A673 (cell line): ENCODE data around the gene PUS3. TPM values are rescaled to one million over a fixed set of nuclear protein-coding genes. Genes with fewer than 3 reads are reported as not detected.

Experiments
- BruUV-seq: library from RNA; stranded (reverse); fragments of 400-500 nt; replicated peaks from 2 replicates; lab custom pipeline; 2021; lab: Mats Ljungman, UMichigan
- CTCF ChIA-PET: fragments of 300-600 bp; sonication (Branson Sonifier 250); formaldehyde crosslinking; loops from one replicate; lab custom pipeline; 2022; ENCODE audit warnings: antibody characterized with exemption; lab: Charles Lee
- POLR2A ChIA-PET: fragments of 300-600 bp; sonication (Branson Sonifier 250); formaldehyde crosslinking; loops from one replicate; lab custom pipeline; 2022; ENCODE audit warnings: antibody characterized with exemption; ENCODE audit not compliant: low non-redundant PET; lab: Charles Lee
- DNase-seq: peaks from one replicate; pipeline ENCODE4 v3.0.0-alpha.2; 2015; ENCODE audit warnings: low spot score
- H3K27ac ChIP-seq: fragments of 200-600 bp; sonication (generic); 2 replicates; pipeline ENCODE4 v1.5.1; 2016; ENCODE audit warnings: mixed run types, low read depth, mild to moderate bottlenecking, mixed read lengths, antibody characterized with exemption, low read length; ENCODE audit not compliant: poor library complexity, severe bottlenecking
- H3K27me3 ChIP-seq: fragments of 200-600 bp; sonication (generic); replicated peaks from 2 replicates; pipeline ENCODE4 v1.6.1; 2017; ENCODE audit warnings: mixed run types, low read depth, mild to moderate bottlenecking, mixed read lengths, antibody characterized with exemption, low read length; ENCODE audit not compliant: insufficient read depth, poor library complexity
- H3K36me3 ChIP-seq: fragments of 200-600 bp; sonication (generic); 2 replicates; pipeline ENCODE4 v1.6.1; 2016; ENCODE audit warnings: mixed run types, mild to moderate bottlenecking, mixed read lengths, antibody characterized with exemption, low read length; ENCODE audit not compliant: insufficient read depth, poor library complexity, severe bottlenecking
- H3K4me1 ChIP-seq: fragments of 200-600 bp; sonication (generic); 2 replicates; pipeline ENCODE4 v1.6.1; 2017; ENCODE audit warnings: mixed run types, mild to moderate bottlenecking, mixed read lengths, antibody characterized with exemption, low read length; ENCODE audit not compliant: insufficient read depth, poor library complexity, severe bottlenecking
- H3K4me3 ChIP-seq: fragments of 200-600 bp; sonication (generic); 2 replicates; pipeline ENCODE4 v1.5.1; 2016; ENCODE audit warnings: low read depth, mixed run types, mild to moderate bottlenecking, mixed read lengths, low read length; ENCODE audit not compliant: poor library complexity, severe bottlenecking
- H3K9me3 ChIP-seq: fragments of 200-600 bp; sonication (generic); 2 replicates; pipeline ENCODE4 v1.6.1; 2016; ENCODE audit warnings: mixed run types, low read depth, mild to moderate bottlenecking, mixed read lengths, antibody characterized with exemption, low read length; ENCODE audit not compliant: poor library complexity, severe bottlenecking
- EZH2 ChIP-seq: fragments of 200-600 bp; sonication (generic); IDR thresholded peaks from 2 replicates; pipeline ENCODE4 v1.6.1; 2017; ENCODE audit warnings: borderline replicate concordance, low read depth, mild to moderate bottlenecking, mixed read lengths, antibody characterized with exemption, low read length; ENCODE audit not compliant: poor library complexity, severe bottlenecking
- intact Hi-C: fragments of 100-400 bp; cut with micrococcal nuclease; formaldehyde crosslinking; loops from one replicate; pipeline ENCODE4 v1.10.0; 2022; ENCODE audit not compliant: unreplicated experiment
- total RNA-seq: library from RNA; stranded (reverse); gene quantifications from 2 replicates; pipeline ENCODE4 v1.2.3, GENCODE V29; 2021
- TF ChIP-seq, protein P1 (sequence below): fragments of 300-800, 200-600 bp; sonication (generic); conservative IDR thresholded peaks from 2 replicates; pipeline ENCODE4 v1.5.1; 2017; ENCODE audit warnings: low read depth, mild to moderate bottlenecking, antibody characterized with exemption, low read length, moderate library complexity, mixed read lengths

The PUS3 gene
- total RNA-seq, 1 experiment from 2014 or later, result 18.7 TPM

DNA sequence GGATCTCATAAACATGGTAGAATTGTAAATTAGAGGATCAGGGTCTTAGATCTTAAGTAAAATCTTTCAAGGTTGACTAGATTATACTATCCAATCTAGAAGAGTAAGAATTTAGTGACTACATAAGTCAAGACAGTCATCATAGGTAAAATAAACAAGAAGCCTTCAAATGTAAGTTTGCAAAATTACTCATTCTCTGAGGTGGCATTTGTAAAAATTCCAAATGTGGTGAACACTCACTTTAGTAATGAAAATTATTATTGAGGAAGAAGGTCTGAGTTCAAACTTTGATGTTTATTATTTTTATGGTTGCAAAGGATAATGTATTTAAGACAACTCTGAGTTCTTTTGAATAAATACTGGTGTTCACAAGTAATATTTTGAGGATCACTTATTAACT lies 10.9 kb downstream of the PUS3 start:
- peaks cover 38% of the 10 kb centered on the region for H3K36me3 ChIP-seq
- CTCF ChIA-PET, result no interaction called here
- H3K9me3 ChIP-seq, result no peaks in the 10 kb centered on the region
- DNase-seq, result no peak
- H3K27ac ChIP-seq, result no peak overlapping the region
- H3K27me3 ChIP-seq, result no peaks in the 10 kb centered on the region
- intact Hi-C loops, result no loop called here
- POLR2A ChIA-PET, result no interaction called here
- H3K4me1 ChIP-seq, result peaks cover 12% of the 10 kb centered on the region
- H3K4me3 ChIP-seq, result no peak overlapping the region
- TF ChIP-seq, protein P1, sequence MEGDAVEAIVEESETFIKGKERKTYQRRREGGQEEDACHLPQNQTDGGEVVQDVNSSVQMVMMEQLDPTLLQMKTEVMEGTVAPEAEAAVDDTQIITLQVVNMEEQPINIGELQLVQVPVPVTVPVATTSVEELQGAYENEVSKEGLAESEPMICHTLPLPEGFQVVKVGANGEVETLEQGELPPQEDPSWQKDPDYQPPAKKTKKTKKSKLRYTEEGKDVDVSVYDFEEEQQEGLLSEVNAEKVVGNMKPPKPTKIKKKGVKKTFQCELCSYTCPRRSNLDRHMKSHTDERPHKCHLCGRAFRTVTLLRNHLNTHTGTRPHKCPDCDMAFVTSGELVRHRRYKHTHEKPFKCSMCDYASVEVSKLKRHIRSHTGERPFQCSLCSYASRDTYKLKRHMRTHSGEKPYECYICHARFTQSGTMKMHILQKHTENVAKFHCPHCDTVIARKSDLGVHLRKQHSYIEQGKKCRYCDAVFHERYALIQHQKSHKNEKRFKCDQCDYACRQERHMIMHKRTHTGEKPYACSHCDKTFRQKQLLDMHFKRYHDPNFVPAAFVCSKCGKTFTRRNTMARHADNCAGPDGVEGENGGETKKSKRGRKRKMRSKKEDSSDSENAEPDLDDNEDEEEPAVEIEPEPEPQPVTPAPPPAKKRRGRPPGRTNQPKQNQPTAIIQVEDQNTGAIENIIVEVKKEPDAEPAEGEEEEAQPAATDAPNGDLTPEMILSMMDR, result no peak
- TF ChIP-seq EZH2, result no peak
- BruUV-seq, result no TSS peak

DNA sequence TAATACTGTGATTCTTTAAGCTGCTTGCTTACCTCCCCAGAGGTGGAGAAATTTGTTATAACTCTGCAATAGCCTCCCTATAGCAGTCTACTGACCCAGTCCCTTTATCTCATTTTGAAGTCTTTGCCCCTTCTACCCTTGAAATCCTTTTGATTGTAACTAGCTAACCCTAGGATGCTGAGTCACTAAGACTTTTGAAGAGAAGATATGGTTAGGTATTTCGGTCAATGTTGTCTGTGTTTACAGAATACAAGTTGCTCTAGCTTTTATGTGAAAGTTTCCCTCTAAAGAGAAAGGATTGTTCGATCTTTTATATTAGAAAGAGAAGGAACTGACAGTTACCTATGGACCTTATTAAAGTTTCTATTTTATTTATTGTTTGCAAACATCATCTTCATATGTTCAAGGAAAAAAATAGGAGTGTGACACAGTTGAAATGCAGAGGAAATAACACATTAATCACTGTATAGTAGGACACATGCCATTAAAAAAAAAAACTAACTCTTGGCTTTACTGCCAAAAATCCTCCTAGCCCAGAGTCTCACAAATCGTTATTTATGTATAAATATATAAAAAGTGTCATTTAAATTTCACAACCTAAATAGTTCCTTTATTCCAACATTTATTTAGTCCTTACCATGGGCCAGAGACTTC lies 12.4 kb downstream of the PUS3 start:
- DNase-seq, result no peak
- H3K9me3 ChIP-seq, result no peaks in the 10 kb centered on the region
- H3K4me3 ChIP-seq, result no peak overlapping the region
- H3K4me1 ChIP-seq, result peaks cover 12% of the 10 kb centered on the region
- no peak for TF ChIP-seq EZH2
- TF ChIP-seq, protein P1, result no peak
- BruUV-seq, result no TSS peak
- no peaks in the 10 kb centered on the region for H3K27me3 ChIP-seq
- peak overlapping the region; percentile 54 for H3K27ac ChIP-seq
- peaks cover 38% of the 10 kb centered on the region for H3K36me3 ChIP-seq
- CTCF ChIA-PET, result no interaction called here
- intact Hi-C loops, result no loop called here
- POLR2A ChIA-PET, result no interaction called here

DNA sequence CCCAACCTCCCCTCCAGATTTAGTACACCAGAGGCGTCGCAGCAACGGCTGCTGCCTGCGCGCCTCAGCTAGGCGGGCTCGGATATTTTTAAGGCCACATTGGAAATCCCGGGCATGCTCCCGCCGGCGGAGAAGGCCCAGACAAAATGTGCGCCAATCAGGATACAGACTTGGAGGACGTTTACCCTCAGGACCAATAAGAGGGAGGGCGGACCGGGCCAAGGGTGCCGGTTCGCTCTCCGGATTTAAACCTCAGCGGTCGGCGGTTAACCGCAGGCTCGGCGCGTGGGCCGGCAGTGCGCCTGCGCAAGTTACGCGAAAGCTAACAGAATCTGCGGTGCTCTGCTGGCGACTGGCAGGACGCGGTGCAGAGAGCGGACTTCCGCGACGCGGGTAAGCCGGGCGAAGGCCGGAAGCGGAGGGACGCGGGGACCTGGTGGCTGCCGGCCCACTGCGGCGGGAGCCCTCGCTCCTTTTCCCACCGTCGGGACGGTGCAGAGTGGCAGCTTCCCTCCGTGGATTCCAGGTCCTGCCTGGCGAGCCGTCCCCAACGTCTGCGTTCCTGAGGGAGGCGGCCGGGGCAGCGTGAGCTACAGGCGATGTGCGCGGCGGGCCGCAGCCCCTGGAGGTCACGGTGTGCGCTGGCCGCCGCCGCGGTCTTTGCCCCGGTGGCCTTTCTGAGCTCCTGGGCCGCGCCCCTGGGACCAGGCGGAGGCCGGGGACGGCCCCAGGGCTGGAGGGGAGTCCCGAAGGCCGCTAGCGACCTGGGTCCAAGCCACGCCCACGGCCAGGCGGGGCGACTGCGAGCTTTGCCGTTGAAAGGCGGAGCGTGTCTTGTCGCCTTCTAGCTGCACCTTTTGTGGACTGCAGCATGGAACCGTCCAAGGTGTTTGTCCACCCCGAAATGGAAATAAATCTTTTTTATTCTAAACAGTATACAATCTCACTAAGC lies 15.4 kb downstream of the PUS3 start, which contains the start of gene HYLS1:
Gene HYLS1, plus strand, starts transcription at position 296 of the 952 bp plus-strand sequence. CDS start 11,701 bp downstream, outside the sequence.
- intact Hi-C loops, result loop anchor here (1.0 to 10.0 kb wide), 2 partner anchors 261 to 323 kb away; partner anchors contain the start of gene EI24
- BruUV-seq, result no TSS peak
- Histone ChIP-seq H3K9me3 (no peaks in the 10 kb centered on the region), H3K36me3 (peaks cover 10% of the 10 kb centered on the region), H3K4me1 (peaks cover 12% of the 10 kb centered on the region), H3K4me3 (peak within 1 kb of the TSS; percentile 84), H3K27ac (peak within 1 kb of the TSS; percentile 91), H3K27me3 (no peaks in the 10 kb centered on the region)
- DNase-seq, result peak; percentile 96
- ChIA-PET CTCF (interaction anchor here (0.6 to 1.1 kb wide), 3 partner anchors 13 to 295 kb away, joined by 3 to 5 read pairs (median 4); partner anchors contain the start of gene STT3A), POLR2A (interaction anchor here (0.6 to 1.0 kb wide), 4 partner anchors 9 to 454 kb away, joined by 3 to 16 read pairs (median 5); partner anchors contain the start of gene PUS3)
- no peak for TF ChIP-seq EZH2
- TF ChIP-seq, protein P1, result 0 out of 2 replicates have a peak, but pooled peaks have one; percentile 26
